MM.1S (cell line): ENCODE data around the gene MEDAG.

Experiments
- CTCF ChIP-seq: fragments of 300-600 bp; sonication (generic); IDR thresholded peaks from 2 replicates; pipeline ENCODE4 v1.5.1; 2016; ENCODE audit warnings: antibody characterized with exemption, low read length, mixed read lengths
- EZH2 ChIP-seq: fragments of 300-600 bp; sonication (generic); optimal IDR thresholded peaks from 2 replicates; pipeline ENCODE3; 2017; ENCODE audit warnings: low read depth, mild to moderate bottlenecking, antibody characterized with exemption, low read length, mixed read lengths

- TF ChIP-seq CTCF (no peak), EZH2 (no peak)
Observed at GRCh38 chr13:30859326-30859725, 46.7 kb upstream of the MEDAG start.
